Prostate gland (tissue), 2 donors: ENCODE results near the gene ARSI. TPM values are rescaled to one million over a fixed set of nuclear protein-coding genes. Genes with fewer than 3 reads are reported as not detected.

Experiments used
- DNase-seq: peaks from one replicate; pipeline ENCODE4 v3.0.0-alpha.2; 2019; ENCODE audit warnings: low spot score
- H3K27ac ChIP-seq, 2 donors: fragments of 200-600 bp; sonication (generic); 2 replicates each; pipeline ENCODE4 v1.5.1; 2017 to 2019
- H3K27me3 ChIP-seq: fragments of 200-600 bp; sonication (generic); replicated peaks from 2 replicates; pipeline ENCODE4 v1.5.1; 2019; ENCODE audit not compliant: insufficient read depth
- H3K36me3 ChIP-seq, 2 donors: fragments of 200-600 bp; sonication (generic); 1 replicate in 1 of 2; 2 replicates in 1 of 2; pipeline versions ENCODE4 v1.5.1 to v1.8.1; 2017 to 2019
- H3K4me1 ChIP-seq: fragments of 200-600 bp; sonication (generic); replicated peaks from 2 replicates; pipeline ENCODE4 v1.5.1; 2019
- H3K4me3 ChIP-seq, 2 donors: fragments of 200-600 bp; sonication (generic); 2 replicates each; pipeline ENCODE4 v1.5.1; 2017 to 2019
- H3K9me3 ChIP-seq: fragments of 200-600 bp; sonication (generic); 2 replicates; pipeline ENCODE4 v1.5.1; 2017
- POLR2A ChIP-seq: fragments of 450-650 bp; IDR thresholded peaks from one replicate; pipeline ENCODE4 v1.6.1; 2016; ENCODE audit warnings: antibody characterized with exemption, mild to moderate bottlenecking
- POLR2AphosphoS5 ChIP-seq: sonication (generic); formaldehyde crosslinking; IDR thresholded peaks from one replicate; pipeline ENCODE4 v1.6.1; 2017; ENCODE audit warnings: antibody characterized with exemption
- WGBS: methylation state at CpG from one replicate; pipeline ENCODE4 v1.1.5; 2018; 5-methylcytosine and 5-hydroxymethylcytosine counted together
- intact Hi-C: fragments of 100-400 bp; cut with DNase I; formaldehyde crosslinking; loops from one replicate; pipeline ENCODE4 v1.14.2; 2022
- total RNA-seq, 2 donors: library from RNA; depleted of rRNA; stranded (reverse); fragments of >200 nt; gene quantifications; one replicate each; pipeline ENCODE4 v1.1.0, GENCODE V29; 2016
- TF ChIP-seq, protein P1 (sequence below), 4 experiments: fragments of 200-600 bp in 2 of 4; fragments of 450-650 bp in 2 of 4; sonication (generic) in 2 of 4; IDR thresholded peaks; 1 replicate in 3 of 4; 2 replicates in 1 of 4; pipeline ENCODE4 v1.5.1; 2016 to 2019; ENCODE audit warnings: antibody characterized with exemption in 4 of 4, mild to moderate bottlenecking in 2 of 4, moderate library complexity in 2 of 4

Gene ARSI
- total RNA-seq, 2 donors from 2014 or later = 1.5 to 1.6 TPM

DNA sequence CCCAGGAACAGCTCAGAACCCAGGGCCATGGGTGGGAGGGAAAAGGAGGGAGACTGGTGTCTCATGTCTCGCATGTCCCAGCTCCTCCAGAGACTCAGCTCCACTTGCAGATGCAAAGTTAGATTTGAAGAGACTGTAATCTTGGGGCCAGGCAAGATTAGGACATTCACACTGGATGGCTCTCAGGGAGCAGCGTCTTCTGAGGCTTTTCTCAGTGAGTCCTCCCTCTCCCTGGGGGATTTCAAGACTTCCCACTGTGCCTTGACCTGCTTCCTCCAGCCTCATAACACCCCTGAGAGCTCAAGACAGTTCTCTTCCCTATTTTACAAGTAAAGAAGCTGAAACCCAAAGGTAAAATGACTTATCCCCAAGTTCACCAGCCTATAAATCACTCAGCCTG lies 44.3 kb upstream of the ARSI start:
- DNase-seq = no peak
- TF ChIP-seq POLR2A (no peak), POLR2AphosphoS5 (no peak)
- TF ChIP-seq, protein P1, sequence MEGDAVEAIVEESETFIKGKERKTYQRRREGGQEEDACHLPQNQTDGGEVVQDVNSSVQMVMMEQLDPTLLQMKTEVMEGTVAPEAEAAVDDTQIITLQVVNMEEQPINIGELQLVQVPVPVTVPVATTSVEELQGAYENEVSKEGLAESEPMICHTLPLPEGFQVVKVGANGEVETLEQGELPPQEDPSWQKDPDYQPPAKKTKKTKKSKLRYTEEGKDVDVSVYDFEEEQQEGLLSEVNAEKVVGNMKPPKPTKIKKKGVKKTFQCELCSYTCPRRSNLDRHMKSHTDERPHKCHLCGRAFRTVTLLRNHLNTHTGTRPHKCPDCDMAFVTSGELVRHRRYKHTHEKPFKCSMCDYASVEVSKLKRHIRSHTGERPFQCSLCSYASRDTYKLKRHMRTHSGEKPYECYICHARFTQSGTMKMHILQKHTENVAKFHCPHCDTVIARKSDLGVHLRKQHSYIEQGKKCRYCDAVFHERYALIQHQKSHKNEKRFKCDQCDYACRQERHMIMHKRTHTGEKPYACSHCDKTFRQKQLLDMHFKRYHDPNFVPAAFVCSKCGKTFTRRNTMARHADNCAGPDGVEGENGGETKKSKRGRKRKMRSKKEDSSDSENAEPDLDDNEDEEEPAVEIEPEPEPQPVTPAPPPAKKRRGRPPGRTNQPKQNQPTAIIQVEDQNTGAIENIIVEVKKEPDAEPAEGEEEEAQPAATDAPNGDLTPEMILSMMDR (IDR thresholded peaks at IDR 0.05) = no peak
- no peak overlapping the region for H3K27ac ChIP-seq
- 83% methylated on average over 2 of the region's 2 CpGs for WGBS
- H3K4me3 ChIP-seq = no peak overlapping the region
- no peaks in the 10 kb centered on the region for H3K27me3 ChIP-seq
- no peaks in the 10 kb centered on the region for H3K4me1 ChIP-seq
- no peaks in the 10 kb centered on the region for H3K9me3 ChIP-seq
- no peaks in the 10 kb centered on the region for H3K36me3 ChIP-seq
- intact Hi-C loops = no loop called here

DNA sequence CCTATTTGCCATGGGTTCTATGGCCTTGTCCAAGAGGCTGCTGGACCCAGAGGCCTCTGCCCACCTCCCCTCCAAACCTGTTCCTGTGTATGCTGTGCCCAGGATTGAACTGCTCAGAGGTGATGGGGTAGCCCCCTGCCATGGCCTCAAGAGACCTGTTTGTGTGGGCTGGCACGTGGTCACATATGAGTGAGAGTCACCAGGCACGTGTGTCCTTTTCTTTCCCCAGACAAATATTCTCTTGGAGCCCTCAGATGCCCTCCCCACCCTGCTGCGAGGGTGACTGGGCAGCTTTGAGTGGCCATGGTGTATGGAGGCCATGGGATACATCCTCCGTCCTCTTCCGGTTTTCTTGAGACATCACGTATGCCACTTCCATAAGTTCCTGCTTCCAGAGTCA lies 43.9 kb upstream of the ARSI start:
- Histone ChIP-seq H3K36me3 (no peaks in the 10 kb centered on the region), H3K4me1 (no peaks in the 10 kb centered on the region), H3K4me3 (no peak overlapping the region), H3K27me3 (no peaks in the 10 kb centered on the region), H3K9me3 (no peaks in the 10 kb centered on the region), H3K27ac (no peak overlapping the region)
- WGBS = 94% methylated on average over 6 of the region's 6 CpGs
- DNase-seq = no peak
- intact Hi-C loops = no loop called here
- TF ChIP-seq POLR2A (no peak), POLR2AphosphoS5 (no peak)
- TF ChIP-seq, protein P1 (IDR thresholded peaks at IDR 0.05) = no peak

DNA sequence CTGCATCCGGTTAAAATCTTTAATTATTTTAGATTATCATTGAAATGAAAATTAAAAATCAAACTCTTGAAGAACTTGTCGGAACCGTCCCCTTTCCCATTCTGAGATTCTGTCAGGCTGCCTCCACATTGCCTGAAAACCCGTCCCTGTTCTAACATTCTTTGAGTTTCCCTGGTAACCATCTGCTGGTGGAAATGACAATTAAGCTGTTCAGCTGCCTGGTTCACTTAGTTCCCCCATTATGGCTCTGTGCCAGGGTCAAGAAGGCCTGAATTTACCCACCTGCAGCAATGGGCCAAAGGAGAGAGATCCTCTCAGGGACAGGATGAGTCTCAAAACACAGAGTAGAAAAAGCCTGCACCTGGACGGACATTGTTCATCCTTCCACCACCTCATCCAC lies 43.0 kb upstream of the ARSI start:
- H3K27ac ChIP-seq = no peak overlapping the region
- H3K36me3 ChIP-seq = no peaks in the 10 kb centered on the region
- 69% methylated on average over 5 of the region's 5 CpGs for WGBS
- DNase-seq = no peak
- TF ChIP-seq POLR2A = no peak
- no peak for TF ChIP-seq POLR2AphosphoS5
- TF ChIP-seq, protein P1 (IDR thresholded peaks at IDR 0.05) = no peak
- H3K27me3 ChIP-seq = no peaks in the 10 kb centered on the region
- no peaks in the 10 kb centered on the region for H3K4me1 ChIP-seq
- H3K9me3 ChIP-seq = no peaks in the 10 kb centered on the region
- intact Hi-C loops = no loop called here
- H3K4me3 ChIP-seq = no peak overlapping the region

DNA sequence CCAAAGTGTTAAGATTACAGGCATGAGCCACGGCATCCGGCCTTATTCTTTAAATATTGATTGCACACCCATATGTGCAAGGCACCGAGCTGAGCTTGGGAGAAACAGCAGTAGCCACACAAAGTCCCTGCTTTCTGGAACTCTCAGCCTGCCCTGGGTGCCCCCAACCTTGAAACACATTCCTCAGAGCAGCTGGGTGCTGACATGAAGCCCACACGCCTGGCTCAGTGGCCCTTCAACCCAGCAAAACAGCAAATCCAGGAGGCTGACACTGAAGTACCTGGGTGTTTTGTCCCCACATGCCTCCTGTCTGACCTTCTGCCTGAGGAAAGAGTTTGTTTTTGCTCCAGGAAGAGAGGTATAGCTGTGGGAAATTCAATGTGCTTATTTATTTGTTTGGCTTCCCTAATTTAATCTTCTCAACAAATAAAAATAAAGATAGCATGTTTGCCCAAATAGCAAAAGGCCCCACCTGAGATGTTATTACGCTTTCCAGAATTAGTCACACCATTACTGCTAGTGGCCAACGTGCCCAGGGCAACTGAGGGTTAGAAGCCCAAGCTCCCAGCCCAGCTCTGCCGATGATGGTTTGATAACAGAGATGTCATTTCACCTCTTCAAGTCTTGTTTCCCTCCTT lies 41.4 kb upstream of the ARSI start:
- intact Hi-C loops = no loop called here
- Histone ChIP-seq H3K27me3 (no peaks in the 10 kb centered on the region), H3K27ac (no peak overlapping the region), H3K36me3 (no peaks in the 10 kb centered on the region), H3K9me3 (no peaks in the 10 kb centered on the region), H3K4me3 (no peak overlapping the region), H3K4me1 (no peaks in the 10 kb centered on the region)
- TF ChIP-seq POLR2AphosphoS5 = no peak
- TF ChIP-seq POLR2A = no peak
- TF ChIP-seq, protein P1 (IDR thresholded peaks at IDR 0.05) = no peak
- 77% methylated on average over 7 of the region's 7 CpGs for WGBS
- no peak for DNase-seq

DNA sequence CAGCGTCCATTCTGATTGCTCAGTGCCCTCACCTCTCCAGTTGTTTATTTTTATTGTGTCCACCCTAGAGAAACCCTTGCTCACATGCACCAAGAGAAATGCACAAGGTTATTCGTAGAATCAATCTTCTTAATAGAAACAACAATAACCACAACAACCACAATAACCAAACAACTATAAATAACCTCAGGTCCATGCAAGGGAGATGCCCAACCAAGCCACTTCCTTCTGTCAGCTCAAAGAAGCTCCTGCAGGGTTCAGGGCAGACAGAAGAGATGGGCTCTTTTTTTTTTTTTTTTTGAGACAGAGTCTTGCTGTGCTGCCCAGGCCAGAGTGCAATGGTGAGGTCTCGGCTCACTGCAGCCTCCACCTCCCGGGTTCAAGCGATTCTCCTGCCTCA lies 39.9 kb upstream of the ARSI start:
- intact Hi-C loops = no loop called here
- WGBS = 98% methylated on average over 5 of the region's 5 CpGs
- no peak for DNase-seq
- Histone ChIP-seq H3K27ac (no peak overlapping the region), H3K9me3 (no peaks in the 10 kb centered on the region), H3K27me3 (no peaks in the 10 kb centered on the region), H3K36me3 (no peaks in the 10 kb centered on the region), H3K4me3 (no peak overlapping the region), H3K4me1 (no peaks in the 10 kb centered on the region)
- TF ChIP-seq POLR2AphosphoS5 = no peak
- TF ChIP-seq, protein P1 (IDR thresholded peaks at IDR 0.05) = no peak
- TF ChIP-seq POLR2A = no peak
